ENCODE data around the gene PKIB.
A peak's percentile ranks its signal among the peaks of the same experiment; 100 is the strongest.

PKIB gene

DNA sequence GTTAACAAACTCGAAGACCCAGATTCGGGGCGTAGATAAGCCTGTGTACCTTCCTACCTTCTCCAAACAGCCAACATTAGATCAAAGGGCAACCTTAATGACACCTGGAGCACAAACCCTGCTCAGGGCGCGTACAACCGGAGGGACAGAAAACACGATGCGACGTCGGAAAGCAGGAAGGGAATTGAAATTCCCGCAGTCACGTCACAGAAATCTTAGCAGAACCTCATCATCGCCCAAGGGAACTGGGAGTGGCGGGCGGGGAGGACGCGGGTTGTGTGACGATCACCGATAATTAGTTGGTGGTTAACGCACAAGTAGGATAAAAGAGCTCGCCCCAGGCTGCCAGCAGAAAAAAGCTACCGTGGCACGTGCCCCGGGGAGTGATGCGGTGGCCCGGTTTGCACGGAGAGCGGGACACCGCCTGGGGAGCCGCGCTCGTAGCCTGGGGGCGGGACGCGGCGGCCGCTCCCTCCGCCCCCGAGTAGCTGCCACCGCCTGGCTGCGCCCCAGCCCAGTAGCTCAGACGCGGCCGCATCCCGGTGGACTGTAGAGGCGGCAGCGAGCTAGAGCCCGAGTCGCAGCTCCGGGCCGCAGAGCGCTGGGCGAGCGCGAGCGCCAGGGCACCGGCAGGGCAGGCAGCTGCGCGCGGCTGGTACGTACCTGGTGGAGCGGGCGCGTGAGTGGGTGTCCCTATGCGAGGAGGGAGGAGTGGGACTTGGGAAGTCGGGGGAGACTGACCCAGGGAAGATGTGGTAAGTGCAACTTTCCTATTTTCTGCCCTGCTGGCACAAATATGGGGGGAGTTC, at the start of gene PKIB:
TSS of gene PKIB (plus strand) at position 525 of the 809 bp plus-strand sequence. CDS start 107,390 bp downstream, outside the sequence.
- peak; percentile 45 for TF ChIP-seq CTCF (IDR thresholded peaks at IDR 0.05)

- no peak for TF ChIP-seq CTCF (IDR thresholded peaks at IDR 0.05)
These were observed 46.7 kb upstream of the PKIB start for GRCh38 chr6:122563364-122564052.

- no peak for TF ChIP-seq CTCF (IDR thresholded peaks at IDR 0.05)
These were observed 46.0 kb upstream of the PKIB start for GRCh38 chr6:122564230-122564629.

DNA sequence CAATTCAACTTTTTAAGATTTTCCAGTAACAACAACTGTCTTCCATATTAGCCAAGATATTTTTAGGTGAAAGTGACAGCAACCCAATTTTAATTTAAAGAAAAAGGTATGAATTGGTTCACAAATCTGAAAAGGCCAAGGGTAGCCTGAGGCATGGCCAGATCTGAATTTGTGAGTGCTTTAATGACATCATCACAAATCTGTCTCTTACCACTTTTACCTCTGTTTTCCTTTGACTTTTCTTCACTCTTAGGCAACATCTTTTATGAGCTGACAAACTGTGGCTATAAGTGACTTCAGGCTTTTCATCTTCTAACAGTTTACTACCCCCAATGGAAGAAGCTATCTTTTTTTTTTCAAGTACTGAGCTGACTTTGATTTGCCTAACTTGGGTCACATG, 44.5 kb upstream of the PKIB start:
- no peak for TF ChIP-seq CTCF (IDR thresholded peaks at IDR 0.05)

DNA sequence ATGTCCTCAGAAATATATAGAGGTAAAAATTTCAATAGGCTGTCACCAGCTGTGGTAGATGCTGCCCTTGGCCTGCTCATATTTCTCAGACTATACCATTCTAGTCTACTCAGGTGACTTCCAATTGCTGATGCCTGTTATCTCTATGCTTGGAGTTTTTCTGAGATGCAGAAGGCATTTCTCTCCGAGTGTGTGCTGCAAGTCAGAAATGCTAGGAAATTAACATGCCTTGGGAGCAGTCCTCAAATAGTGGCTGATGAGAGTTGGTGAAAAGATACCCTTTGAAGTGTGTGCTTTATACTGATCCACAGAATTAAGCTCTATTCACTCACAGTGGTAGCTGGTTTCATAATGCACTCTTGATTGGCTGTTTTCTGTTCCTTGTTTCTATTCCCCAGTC, 43.2 kb upstream of the PKIB start:
- no peak for TF ChIP-seq CTCF (IDR thresholded peaks at IDR 0.05)

GRCh38 chr6:122568350-122568749, 41.9 kb upstream of the PKIB start:
- no peak for TF ChIP-seq CTCF (IDR thresholded peaks at IDR 0.05)

- TF ChIP-seq CTCF (IDR thresholded peaks at IDR 0.05) = no peak
These were observed 41.4 kb upstream of the PKIB start for GRCh38 chr6:122568797-122569221.

Measured in LNCAP (cell line).